Gastroesophageal sphincter (tissue), 4 donors: Measurements from ENCODE around the gene TXK. TPM values are rescaled to one million over a fixed set of nuclear protein-coding genes. Genes with fewer than 3 reads are reported as not detected.

Source experiments
- ATAC-seq: fragments of 150-250 bp; one replicate; pipeline ENCODE4 v1.9.1; 2016; ENCODE audit warnings: mild to moderate bottlenecking, moderate library complexity
- H3K27ac ChIP-seq, 4 donors: fragments of 200-600 bp; sonication (generic) in 3 of 4; 1 replicate in 3 of 4; 2 replicates in 1 of 4; pipeline ENCODE4 v1.5.1; 2016 to 2019
- H3K27me3 ChIP-seq: fragments of 200-600 bp; sonication (generic); one replicate; pipeline ENCODE4 v1.5.1; 2019
- H3K36me3 ChIP-seq, 2 donors: fragments of 200-600 bp; sonication (generic); one replicate each; pipeline ENCODE4 v1.5.1; 2019; ENCODE audit warnings: control low read depth in 1 of 2
- H3K4me1 ChIP-seq, 3 donors: fragments of 200-600 bp; sonication (generic); 1 replicate in 2 of 3; 2 replicates in 1 of 3; pipeline ENCODE4 v1.5.1; 2016 to 2019; ENCODE audit warnings: control low read depth in 2 of 3
- H3K4me3 ChIP-seq, 2 donors: fragments of 200-600 bp; sonication (generic); one replicate each; pipeline ENCODE4 v1.5.1; 2019; ENCODE audit warnings: mild to moderate bottlenecking in 1 of 2, moderate library complexity in 1 of 2
- H3K9me3 ChIP-seq, 3 donors: fragments of 200-600 bp; sonication (generic); one replicate each; pipeline ENCODE4 v1.5.1; 2017 to 2019; ENCODE audit warnings: control low read depth in 2 of 3
- CTCF ChIP-seq, 4 experiments: fragments of 200-600 bp in 2 of 4; fragments of 450-650 bp in 2 of 4; sonication (generic) in 1 of 4; IDR thresholded peaks; one replicate each; pipeline ENCODE4 v1.5.1; 2017 to 2019; ENCODE audit warnings: antibody characterized with exemption in 4 of 4, mild to moderate bottlenecking in 2 of 4, moderate library complexity in 2 of 4
- EP300 ChIP-seq: sonication (generic); formaldehyde crosslinking; IDR thresholded peaks from one replicate; pipeline ENCODE4 v1.6.1; 2017; ENCODE audit warnings: antibody characterized with exemption, mild to moderate bottlenecking
- POLR2A ChIP-seq, 2 donors: fragments of 450-650 bp; IDR thresholded peaks; one replicate each; pipeline ENCODE4 v1.6.1; 2017; ENCODE audit warnings: antibody characterized with exemption in 2 of 2, mild to moderate bottlenecking in 2 of 2, moderate library complexity in 1 of 2
- POLR2AphosphoS5 ChIP-seq: sonication (generic); formaldehyde crosslinking; IDR thresholded peaks from one replicate; pipeline ENCODE4 v1.6.1; 2017; ENCODE audit warnings: antibody characterized with exemption
- WGBS, 2 donors: methylation state at CpG; one replicate each; pipeline ENCODE4 v1.1.5; 2018; ENCODE audit warnings: low coverage in 1 of 2; 5-methylcytosine and 5-hydroxymethylcytosine counted together
- total RNA-seq, 4 donors: library from RNA; depleted of rRNA; stranded (reverse); fragments of >200 nt; gene quantifications; one replicate each; pipeline ENCODE4 v1.1.0, GENCODE V29; 2016

Gene TXK
- total RNA-seq, 4 donors from 2014 or later = 0.32 to 0.81 (median 0.39) TPM; not detected in 1

GRCh38 chr4:48027653-48028052 is 106.4 kb downstream of the TXK start:
- Histone ChIP-seq H3K4me1 (peaks cover 0 to 8% (median 0%) of the 10 kb centered on the region in 3 donors), H3K27ac (no peak overlapping the region), H3K36me3 (no peaks in the 10 kb centered on the region), H3K9me3 (no peaks in the 10 kb centered on the region), H3K27me3 (peaks cover 4% of the 10 kb centered on the region), H3K4me3 (no peak overlapping the region)
- no peak for ATAC-seq
- TF ChIP-seq POLR2AphosphoS5 (no peak), EP300 (no peak), POLR2A (IDR thresholded peaks at IDR 0.05) (no peak), CTCF (IDR thresholded peaks at IDR 0.05) (no peak)

GRCh38 chr4:48025005-48025404 is 109.0 kb downstream of the TXK start:
- H3K9me3 ChIP-seq = no peaks in the 10 kb centered on the region
- H3K27ac ChIP-seq = no peak overlapping the region
- no peak for TF ChIP-seq POLR2AphosphoS5
- no peak for TF ChIP-seq POLR2A (IDR thresholded peaks at IDR 0.05)
- TF ChIP-seq CTCF (IDR thresholded peaks at IDR 0.05) = no peak
- TF ChIP-seq EP300 = no peak
- 17 to 22% methylated on average over 2 of the region's 2 CpGs for WGBS, 2 donors
- peaks cover 8% of the 10 kb centered on the region for H3K27me3 ChIP-seq
- no peaks in the 10 kb centered on the region for H3K4me1 ChIP-seq
- no peak overlapping the region for H3K4me3 ChIP-seq
- no peak for ATAC-seq
- no peaks in the 10 kb centered on the region for H3K36me3 ChIP-seq

- WGBS, 2 donors = 40 to 71% methylated on average over 3 to 4 of the region's 4 CpGs
These were observed 109.5 kb downstream of the TXK start for GRCh38 chr4:48024522-48024921.

GRCh38 chr4:48022192-48022799 is 111.8 kb downstream of the TXK start:
- Histone ChIP-seq H3K36me3 (no peaks in the 10 kb centered on the region), H3K4me3 (no peak overlapping the region), H3K27me3 (peaks cover 13% of the 10 kb centered on the region), H3K9me3 (no peaks in the 10 kb centered on the region), H3K27ac (no peak overlapping the region), H3K4me1 (peaks cover 0 to 3% (median 2%) of the 10 kb centered on the region in 3 donors)
- no peak for TF ChIP-seq EP300
- no peak for TF ChIP-seq POLR2A (IDR thresholded peaks at IDR 0.05)
- no peak for TF ChIP-seq CTCF (IDR thresholded peaks at IDR 0.05)
- WGBS, 2 donors = 46 to 63% methylated on average over 3 of the region's 3 CpGs
- ATAC-seq = no peak

More at GRCh38 chr4:48024522-48024921, 109.5 kb downstream of the TXK start:
- Histone ChIP-seq H3K9me3 (no peaks in the 10 kb centered on the region), H3K27me3 (peaks cover 8% of the 10 kb centered on the region), H3K27ac (no peak overlapping the region), H3K4me1 (no peaks in the 10 kb centered on the region), H3K36me3 (no peaks in the 10 kb centered on the region), H3K4me3 (no peak overlapping the region)
- no peak for ATAC-seq
- no peak for TF ChIP-seq CTCF (IDR thresholded peaks at IDR 0.05)
- no peak for TF ChIP-seq POLR2A (IDR thresholded peaks at IDR 0.05)
- TF ChIP-seq EP300 = no peak
- no peak for TF ChIP-seq POLR2AphosphoS5

- no peak overlapping the region for H3K4me3 ChIP-seq
- no peaks in the 10 kb centered on the region for H3K9me3 ChIP-seq
- H3K36me3 ChIP-seq = no peaks in the 10 kb centered on the region
- peaks cover 22% of the 10 kb centered on the region for H3K27me3 ChIP-seq
- H3K27ac ChIP-seq = no peak overlapping the region
- TF ChIP-seq EP300 = no peak
- WGBS, 2 donors = 50 to 100% methylated on average over 1 of the region's 1 CpG
- H3K4me1 ChIP-seq = peaks cover 0 to 15% (median 7%) of the 10 kb centered on the region in 3 donors
- no peak for ATAC-seq
These were observed 113.0 kb downstream of the TXK start for GRCh38 chr4:48021100-48021499.
